Neuronal stem cell (in vitro differentiated cells): ENCODE data around the gene LPGAT1.

ENCODE experiments used
- DNase-seq: peaks from one replicate; pipeline ENCODE4 v3.0.0-alpha.2; 2013; ENCODE audit warnings: low spot score
- H2AFZ ChIP-seq: one replicate; pipeline ENCODE4 v1.6.1; 2013; ENCODE audit warnings: mild to moderate bottlenecking, low read length, inconsistent platforms
- H2AK5ac ChIP-seq: 2 replicates; pipeline ENCODE4 v1.6.1; 2013; ENCODE audit warnings: low read depth, mild to moderate bottlenecking, inconsistent platforms, low read length, moderate library complexity, mixed read lengths
- H2BK120ac ChIP-seq: 2 replicates; pipeline ENCODE4 v1.6.1; 2013; ENCODE audit warnings: low read depth, mild to moderate bottlenecking, inconsistent platforms, low read length, moderate library complexity, mixed read lengths
- H2BK12ac ChIP-seq: one replicate; pipeline ENCODE4 v1.6.1; 2013; ENCODE audit warnings: low read length, inconsistent platforms
- H2BK15ac ChIP-seq: 2 replicates; pipeline ENCODE4 v1.6.1; 2013; ENCODE audit warnings: mild to moderate bottlenecking, low read length, inconsistent platforms, mixed read lengths
- H2BK5ac ChIP-seq: one replicate; pipeline ENCODE4 v1.6.1; 2013; ENCODE audit warnings: inconsistent platforms, mild to moderate bottlenecking, low read length, moderate library complexity
- H3K14ac ChIP-seq: one replicate; pipeline ENCODE4 v1.6.1; 2013; ENCODE audit warnings: low read length, inconsistent platforms
- H3K18ac ChIP-seq: 2 replicates; pipeline ENCODE4 v1.6.1; 2013; ENCODE audit warnings: low read length, inconsistent platforms
- H3K23ac ChIP-seq: 2 replicates; pipeline ENCODE4 v1.6.1; 2013; ENCODE audit warnings: low read depth, mild to moderate bottlenecking, mixed read lengths, low read length, inconsistent platforms; ENCODE audit not compliant: poor library complexity
- H3K27ac ChIP-seq: replicated peaks from 3 replicates; pipeline ENCODE4 v1.5.1; 2013; ENCODE audit warnings: low read length, inconsistent platforms
- H3K27me3 ChIP-seq, 3 experiments: 2 replicates each; pipeline ENCODE4 v1.6.1; 2013; ENCODE audit warnings: low read length in 3 of 3, mild to moderate bottlenecking in 2 of 3, inconsistent platforms in 1 of 3, low read depth in 1 of 3, mixed read lengths in 1 of 3, moderate library complexity in 1 of 3; ENCODE audit not compliant: control insufficient read depth in 3 of 3, insufficient read depth in 3 of 3
- H3K36me3 ChIP-seq, 2 donors: replicated peaks in 1 of 2; 2 replicates each; pipeline ENCODE4 v1.6.1; 2013; ENCODE audit warnings: low read length in 2 of 2; ENCODE audit not compliant: control insufficient read depth in 2 of 2, insufficient read depth in 2 of 2
- H3K4ac ChIP-seq: 2 replicates; pipeline ENCODE4 v1.6.1; 2013; ENCODE audit warnings: inconsistent platforms, mild to moderate bottlenecking, low read length, moderate library complexity
- H3K4me1 ChIP-seq, 2 donors: 1 replicate in 1 of 2; 2 replicates in 1 of 2; pipeline ENCODE4 v1.6.1; 2013; ENCODE audit warnings: low read length in 2 of 2, low read depth in 1 of 2; ENCODE audit not compliant: control insufficient read depth in 2 of 2, insufficient read depth in 1 of 2
- H3K4me2 ChIP-seq: one replicate; pipeline ENCODE4 v1.6.1; 2013; ENCODE audit warnings: mild to moderate bottlenecking, low read length, inconsistent platforms; ENCODE audit not compliant: insufficient read depth, poor library complexity, severe bottlenecking
- H3K4me3 ChIP-seq, 2 donors: 2 replicates each; pipeline ENCODE4 v1.5.1; 2013; ENCODE audit warnings: low read length in 2 of 2, mild to moderate bottlenecking in 2 of 2, inconsistent platforms in 1 of 2, moderate library complexity in 1 of 2
- H3K79me1 ChIP-seq: one replicate; pipeline ENCODE4 v1.6.1; 2013; ENCODE audit warnings: low read depth, mild to moderate bottlenecking, inconsistent platforms, low read length, moderate library complexity
- H3K9ac ChIP-seq: one replicate; pipeline ENCODE4 v1.6.1; 2013; ENCODE audit warnings: mild to moderate bottlenecking, low read depth, low read length, inconsistent platforms; ENCODE audit not compliant: poor library complexity
- H3K9me3 ChIP-seq, 2 donors: replicated peaks in 1 of 2; 2 replicates each; pipeline versions ENCODE3 to v1.6.1; 2013; ENCODE audit warnings: low read length in 2 of 2, mild to moderate bottlenecking in 2 of 2, inconsistent platforms in 1 of 2, low read depth in 1 of 2, mixed read lengths in 1 of 2, moderate library complexity in 1 of 2; ENCODE audit not compliant: control insufficient read depth in 2 of 2, insufficient read depth in 1 of 2
- H4K8ac ChIP-seq: one replicate; pipeline ENCODE4 v1.6.1; 2013; ENCODE audit warnings: low read depth, mild to moderate bottlenecking, inconsistent platforms, low read length, moderate library complexity
- H4K91ac ChIP-seq: one replicate; pipeline ENCODE4 v1.6.1; 2013; ENCODE audit warnings: low read length, low read depth, mild to moderate bottlenecking, inconsistent platforms; ENCODE audit not compliant: poor library complexity
- WGBS, 2 donors: extraction: QIAGEN DNeasy Blood & Tissue Kit; methylation state at CpG; one replicate each; pipeline ENCODE4 v1.1.7; 2013; ENCODE audit warnings: missing lambda C conversion rate in 2 of 2, mixed read lengths in 1 of 2; ENCODE audit not compliant: insufficient read length in 2 of 2, insufficient replicate concordance in 1 of 2; ENCODE audit errors: extremely low coverage in 2 of 2; 5-methylcytosine and 5-hydroxymethylcytosine counted together

The LPGAT1 gene

DNA sequence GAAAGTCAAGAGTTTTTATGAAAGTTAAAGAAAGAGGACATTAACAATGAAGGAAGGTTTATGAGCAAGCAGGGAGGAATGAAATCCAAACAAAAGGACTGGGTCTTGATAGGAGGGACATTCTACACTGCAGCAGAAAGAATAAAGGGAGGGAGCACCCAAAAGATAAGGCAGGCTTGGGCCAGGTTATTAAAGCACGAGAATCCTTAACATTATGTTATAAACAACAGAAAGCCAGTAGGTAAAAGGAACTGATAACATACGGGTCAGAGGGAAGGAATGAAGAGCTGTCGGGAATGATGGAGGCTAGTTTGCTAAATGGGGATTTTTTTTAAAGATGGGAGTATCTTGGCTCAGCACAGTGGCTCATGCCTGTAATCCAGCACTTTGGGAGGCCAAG, 19.4 kb downstream of the LPGAT1 start:
- H2BK5ac ChIP-seq = no peak overlapping the region
- H3K18ac ChIP-seq = no peak overlapping the region
- H3K4ac ChIP-seq = no peak overlapping the region
- peaks cover 0 to 11% of the 10 kb centered on the region in 2 donors for H3K9me3 ChIP-seq
- no peaks in the 10 kb centered on the region for H3K79me1 ChIP-seq
- H4K8ac ChIP-seq = no peak overlapping the region
- H3K9ac ChIP-seq = no peak overlapping the region
- H4K91ac ChIP-seq = no peak overlapping the region
- no peak overlapping the region for H3K23ac ChIP-seq
- no peak overlapping the region for H2BK15ac ChIP-seq
- H3K4me3 ChIP-seq = no peak overlapping the region
- H2AK5ac ChIP-seq = no peak overlapping the region
- no peak overlapping the region for H3K27ac ChIP-seq
- H3K4me2 ChIP-seq = no peak overlapping the region
- H3K36me3 ChIP-seq = peaks cover 0 to 22% of the 10 kb centered on the region in 2 donors
- no peak overlapping the region for H2AFZ ChIP-seq
- DNase-seq = no peak
- no peaks in the 10 kb centered on the region for H3K27me3 ChIP-seq
- no peak overlapping the region for H2BK120ac ChIP-seq
- no CpG with 5 or more reads among the region's 3 CpGs for WGBS, 2 donors
- H3K14ac ChIP-seq = no peak overlapping the region
- H3K4me1 ChIP-seq = no peaks in the 10 kb centered on the region
- H2BK12ac ChIP-seq = no peak overlapping the region

- no peak overlapping the region for H3K4me2 ChIP-seq
- no peak overlapping the region for H2BK15ac ChIP-seq
- H3K79me1 ChIP-seq = no peaks in the 10 kb centered on the region
- no peak overlapping the region for H2AK5ac ChIP-seq
- no peaks in the 10 kb centered on the region for H3K4me1 ChIP-seq
- H3K27ac ChIP-seq = no peak overlapping the region
- H3K9me3 ChIP-seq = peaks cover 0 to 22% of the 10 kb centered on the region in 2 donors
- H3K14ac ChIP-seq = no peak overlapping the region
- H3K23ac ChIP-seq = no peak overlapping the region
- H4K91ac ChIP-seq = no peak overlapping the region
- peaks cover 0 to 25% of the 10 kb centered on the region in 2 donors for H3K36me3 ChIP-seq
- no peak for DNase-seq
- no peak overlapping the region for H3K9ac ChIP-seq
- H2AFZ ChIP-seq = no peak overlapping the region
- H3K27me3 ChIP-seq = no peaks in the 10 kb centered on the region
- no peak overlapping the region for H2BK12ac ChIP-seq
- no peak overlapping the region for H2BK5ac ChIP-seq
- no peak overlapping the region for H3K4me3 ChIP-seq
- no peak overlapping the region for H3K4ac ChIP-seq
- H4K8ac ChIP-seq = no peak overlapping the region
- WGBS, 2 donors = no CpG with 5 or more reads among the region's 2 CpGs
- H2BK120ac ChIP-seq = no peak overlapping the region
- H3K18ac ChIP-seq = no peak overlapping the region
These were observed 22.1 kb downstream of the LPGAT1 start for GRCh38 chr1:211808475-211808874.

GRCh38 chr1:211804915-211805314, 25.6 kb downstream of the LPGAT1 start:
- no peak overlapping the region for H3K18ac ChIP-seq
- WGBS, 2 donors = no CpG with 5 or more reads among the region's 2 CpGs
- H3K14ac ChIP-seq = no peak overlapping the region
- H4K8ac ChIP-seq = no peak overlapping the region
- H3K4me1 ChIP-seq = no peaks in the 10 kb centered on the region
- H3K27ac ChIP-seq = no peak overlapping the region
- H2AK5ac ChIP-seq = no peak overlapping the region
- H3K23ac ChIP-seq = no peak overlapping the region
- H3K79me1 ChIP-seq = no peaks in the 10 kb centered on the region
- no peak overlapping the region for H2AFZ ChIP-seq
- H4K91ac ChIP-seq = no peak overlapping the region
- peaks cover 0 to 23% of the 10 kb centered on the region in 2 donors for H3K9me3 ChIP-seq
- H3K9ac ChIP-seq = no peak overlapping the region
- H2BK15ac ChIP-seq = no peak overlapping the region
- no peak for DNase-seq
- no peaks in the 10 kb centered on the region for H3K27me3 ChIP-seq
- peaks cover 0 to 20% of the 10 kb centered on the region in 2 donors for H3K36me3 ChIP-seq
- no peak overlapping the region for H3K4ac ChIP-seq
- no peak overlapping the region for H2BK120ac ChIP-seq
- no peak overlapping the region for H2BK5ac ChIP-seq
- H2BK12ac ChIP-seq = no peak overlapping the region
- H3K4me2 ChIP-seq = no peak overlapping the region
- no peak overlapping the region for H3K4me3 ChIP-seq

DNA sequence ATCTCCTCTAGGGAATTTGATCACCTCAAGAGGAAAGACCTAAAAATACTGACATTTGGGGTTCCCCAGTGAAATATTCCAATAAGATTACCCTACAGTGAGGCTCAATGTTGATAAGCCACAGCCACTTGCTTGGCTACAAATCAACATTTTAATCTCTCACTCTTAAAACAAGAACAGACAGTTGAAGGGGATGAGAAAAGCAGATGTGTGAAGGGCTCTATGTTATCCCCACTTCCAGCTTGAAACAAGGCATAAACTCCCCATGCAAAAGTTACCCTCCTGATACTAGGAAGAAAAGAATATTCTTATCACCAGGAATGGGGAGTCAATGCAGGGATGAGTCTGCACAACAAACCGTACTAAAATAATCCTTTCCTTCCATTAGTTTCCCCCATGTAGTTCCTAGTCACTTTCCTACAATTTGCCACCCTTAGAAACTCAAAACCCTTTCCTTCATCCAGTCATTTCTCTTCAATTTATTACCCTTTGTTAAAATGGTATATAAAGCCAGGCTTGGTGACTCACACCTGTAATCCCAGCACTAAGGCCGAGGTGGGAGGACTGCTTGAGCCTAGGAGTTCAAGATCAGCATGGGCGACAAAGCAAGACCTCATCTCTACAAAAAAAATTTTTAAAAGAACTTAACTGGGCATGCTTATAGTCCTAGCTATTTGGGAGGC, 29.5 kb downstream of the LPGAT1 start:
- no peaks in the 10 kb centered on the region for H3K27me3 ChIP-seq
- no peak overlapping the region for H2AFZ ChIP-seq
- no peak overlapping the region for H3K9ac ChIP-seq
- H3K4me3 ChIP-seq = no peak overlapping the region
- H3K14ac ChIP-seq = no peak overlapping the region
- H3K4me2 ChIP-seq = no peak overlapping the region
- H3K27ac ChIP-seq = no peak overlapping the region
- H3K36me3 ChIP-seq = peaks cover 0 to 17% of the 10 kb centered on the region in 2 donors
- H2BK15ac ChIP-seq = no peak overlapping the region
- no peak overlapping the region for H3K23ac ChIP-seq
- H2AK5ac ChIP-seq = no peak overlapping the region
- no peak overlapping the region for H3K4ac ChIP-seq
- peaks cover 0 to 16% of the 10 kb centered on the region in 2 donors for H3K9me3 ChIP-seq
- no peak for DNase-seq
- H2BK5ac ChIP-seq = no peak overlapping the region
- H3K79me1 ChIP-seq = no peaks in the 10 kb centered on the region
- no peak overlapping the region for H3K18ac ChIP-seq
- H4K8ac ChIP-seq = no peak overlapping the region
- WGBS, 2 donors = no CpG with 5 or more reads among the region's 3 CpGs
- no peak overlapping the region for H4K91ac ChIP-seq
- no peak overlapping the region for H2BK12ac ChIP-seq
- H3K4me1 ChIP-seq = no peaks in the 10 kb centered on the region
- no peak overlapping the region for H2BK120ac ChIP-seq
